WTC11 (cell line): ENCODE data around the gene SUMO1. TPM values are rescaled to one million over a fixed set of nuclear protein-coding genes. Genes with fewer than 3 reads are reported as not detected.

Source experiments
- ATAC-seq: fragments of 200-7000 bp; cut with Tn5 transposase; 2 replicates; pipeline ENCODE4 v1.10.0; 2021; ENCODE audit warnings: mild to moderate bottlenecking, moderate library complexity
- CTCF ChIA-PET: fragments of 300-600 bp; sonication (Branson Sonifier 250); formaldehyde crosslinking; loops from one replicate; lab custom pipeline; 2021; ENCODE audit warnings: antibody characterized with exemption; lab: Charles Lee
- POLR2A ChIA-PET: fragments of 350-600 bp; sonication (Branson Sonifier 250); formaldehyde crosslinking; loops from one replicate; lab custom pipeline; 2021; ENCODE audit warnings: antibody characterized with exemption; lab: Charles Lee
- DNase-seq: peaks from one replicate; pipeline ENCODE4 v3.0.0; 2021; ENCODE audit warnings: low spot score
- H3K27ac Mint-ChIP-seq: 2 replicates; pipeline ENCODE4 v1.8.0; 2021; ENCODE audit warnings: mixed read lengths
- H3K27me3 Mint-ChIP-seq: 2 replicates; pipeline ENCODE4 v1.8.0; 2021; ENCODE audit warnings: low read depth, mild to moderate bottlenecking, moderate library complexity, mixed read lengths
- H3K36me3 Mint-ChIP-seq: 2 replicates; pipeline ENCODE4 v1.8.0; 2021; ENCODE audit warnings: mixed read lengths
- H3K4me1 Mint-ChIP-seq: 2 replicates; pipeline ENCODE4 v1.8.0; 2022; ENCODE audit warnings: mixed read lengths
- H3K4me3 Mint-ChIP-seq: 2 replicates; pipeline ENCODE4 v1.8.0; 2021; ENCODE audit warnings: mild to moderate bottlenecking, moderate library complexity, mixed read lengths
- H3K9me3 Mint-ChIP-seq: 2 replicates; pipeline ENCODE4 v1.8.0; 2021; ENCODE audit warnings: mixed read lengths
- AFF4 ChIP-seq: sonication (generic); formaldehyde crosslinking; IDR thresholded peaks from 2 replicates; pipeline ENCODE4 v1.8.1; 2023; ENCODE audit warnings: mild to moderate bottlenecking, missing genetic modification reagents, borderline replicate concordance
- CTCF ChIP-seq: fragments of 200-600 bp; IDR thresholded peaks from 2 replicates; pipeline ENCODE4 v1.8.0; 2022; ENCODE audit warnings: antibody characterized with exemption
- FOXK1 ChIP-seq: sonication (generic); formaldehyde crosslinking; IDR thresholded peaks from 2 replicates; pipeline ENCODE4 v1.8.0; 2022; ENCODE audit warnings: mild to moderate bottlenecking, moderate library complexity, missing genetic modification reagents
- PRDM15 ChIP-seq: sonication (generic); formaldehyde crosslinking; IDR thresholded peaks from 2 replicates; pipeline ENCODE4 v1.8.0; 2022; ENCODE audit warnings: missing genetic modification reagents
- SMAD4 ChIP-seq: sonication (generic); formaldehyde crosslinking; IDR thresholded peaks from 2 replicates; pipeline ENCODE4 v1.8.0; 2022; ENCODE audit warnings: mild to moderate bottlenecking, missing genetic modification reagents
- TP53 ChIP-seq: sonication (generic); formaldehyde crosslinking; IDR thresholded peaks from 2 replicates; pipeline ENCODE4 v1.8.1; 2023; ENCODE audit warnings: mild to moderate bottlenecking, missing genetic modification reagents
- USF1 ChIP-seq: sonication (generic); formaldehyde crosslinking; IDR thresholded peaks from 2 replicates; pipeline ENCODE4 v1.8.0; 2022; ENCODE audit warnings: mild to moderate bottlenecking, missing genetic modification reagents
- ZNF317 ChIP-seq: sonication (generic); formaldehyde crosslinking; IDR thresholded peaks from 2 replicates; pipeline ENCODE4 v1.8.1; 2023; ENCODE audit warnings: low read depth, mild to moderate bottlenecking, moderate library complexity, missing genetic modification reagents, borderline replicate concordance
- ZNF671 ChIP-seq: fragments of 250-450 bp; sonication (Bioruptor Pico); IDR thresholded peaks from 2 replicates; pipeline ENCODE4 v1.8.0; 2021; ENCODE audit warnings: mild to moderate bottlenecking
- total RNA-seq: library from RNA; stranded (reverse); gene quantifications from 3 replicates; pipeline ENCODE4 v1.2.3, GENCODE V29; 2021
- TF ChIP-seq, protein P1 (sequence below): fragments of 250-450 bp; sonication (Bioruptor Pico); IDR thresholded peaks from 2 replicates; pipeline ENCODE4 v1.9.0; 2021; ENCODE audit warnings: mild to moderate bottlenecking, borderline replicate concordance

SUMO1 gene
- total RNA-seq, 1 experiment from 2014 or later = 172 TPM

DNA sequence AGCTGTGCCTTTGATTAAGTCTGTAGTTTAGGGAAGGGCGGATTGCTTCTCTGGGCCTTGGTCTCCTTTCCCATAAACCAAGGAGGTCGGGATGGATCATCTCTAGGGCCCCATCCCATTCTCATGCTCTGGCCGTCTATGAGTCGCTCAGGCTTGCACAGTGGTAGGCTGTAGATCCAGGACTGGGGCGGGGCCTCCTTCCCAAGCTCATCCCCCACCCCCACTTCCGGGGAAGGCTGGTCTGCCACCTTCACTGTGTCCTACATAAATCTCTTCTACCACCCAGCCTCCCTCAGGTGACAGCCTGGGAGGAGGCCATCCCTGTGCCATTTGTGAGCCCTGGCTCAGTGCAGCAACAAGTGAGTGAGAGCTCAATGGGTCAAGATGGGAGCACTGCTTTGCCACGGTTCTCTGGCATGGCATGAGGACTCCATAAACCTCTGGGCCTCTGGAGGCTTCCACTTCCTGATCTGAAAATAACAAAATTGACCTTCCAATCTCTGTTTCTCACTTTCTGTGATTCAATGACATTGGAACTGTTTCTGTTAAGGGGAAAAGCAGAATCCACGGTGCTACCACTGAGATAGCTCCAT lies 68.5 kb downstream of the SUMO1 start:
- DNase-seq (no peak), ATAC-seq (peak; percentile 59)
- Mint-ChIP-seq H3K4me3 (no peak overlapping the region), H3K4me1 (peaks cover 17% of the 10 kb centered on the region), H3K9me3 (0 out of 2 replicates have a peak, but pooled peaks cover under 1% of the 10 kb centered on the region), H3K27me3 (peaks cover 27% of the 10 kb centered on the region), H3K36me3 (no peaks in the 10 kb centered on the region), H3K27ac (no peak overlapping the region)
- TF ChIP-seq USF1 (CRISPR knock-in tag) (no peak), TP53 (CRISPR knock-in tag) (no peak)
- TF ChIP-seq, protein P1, sequence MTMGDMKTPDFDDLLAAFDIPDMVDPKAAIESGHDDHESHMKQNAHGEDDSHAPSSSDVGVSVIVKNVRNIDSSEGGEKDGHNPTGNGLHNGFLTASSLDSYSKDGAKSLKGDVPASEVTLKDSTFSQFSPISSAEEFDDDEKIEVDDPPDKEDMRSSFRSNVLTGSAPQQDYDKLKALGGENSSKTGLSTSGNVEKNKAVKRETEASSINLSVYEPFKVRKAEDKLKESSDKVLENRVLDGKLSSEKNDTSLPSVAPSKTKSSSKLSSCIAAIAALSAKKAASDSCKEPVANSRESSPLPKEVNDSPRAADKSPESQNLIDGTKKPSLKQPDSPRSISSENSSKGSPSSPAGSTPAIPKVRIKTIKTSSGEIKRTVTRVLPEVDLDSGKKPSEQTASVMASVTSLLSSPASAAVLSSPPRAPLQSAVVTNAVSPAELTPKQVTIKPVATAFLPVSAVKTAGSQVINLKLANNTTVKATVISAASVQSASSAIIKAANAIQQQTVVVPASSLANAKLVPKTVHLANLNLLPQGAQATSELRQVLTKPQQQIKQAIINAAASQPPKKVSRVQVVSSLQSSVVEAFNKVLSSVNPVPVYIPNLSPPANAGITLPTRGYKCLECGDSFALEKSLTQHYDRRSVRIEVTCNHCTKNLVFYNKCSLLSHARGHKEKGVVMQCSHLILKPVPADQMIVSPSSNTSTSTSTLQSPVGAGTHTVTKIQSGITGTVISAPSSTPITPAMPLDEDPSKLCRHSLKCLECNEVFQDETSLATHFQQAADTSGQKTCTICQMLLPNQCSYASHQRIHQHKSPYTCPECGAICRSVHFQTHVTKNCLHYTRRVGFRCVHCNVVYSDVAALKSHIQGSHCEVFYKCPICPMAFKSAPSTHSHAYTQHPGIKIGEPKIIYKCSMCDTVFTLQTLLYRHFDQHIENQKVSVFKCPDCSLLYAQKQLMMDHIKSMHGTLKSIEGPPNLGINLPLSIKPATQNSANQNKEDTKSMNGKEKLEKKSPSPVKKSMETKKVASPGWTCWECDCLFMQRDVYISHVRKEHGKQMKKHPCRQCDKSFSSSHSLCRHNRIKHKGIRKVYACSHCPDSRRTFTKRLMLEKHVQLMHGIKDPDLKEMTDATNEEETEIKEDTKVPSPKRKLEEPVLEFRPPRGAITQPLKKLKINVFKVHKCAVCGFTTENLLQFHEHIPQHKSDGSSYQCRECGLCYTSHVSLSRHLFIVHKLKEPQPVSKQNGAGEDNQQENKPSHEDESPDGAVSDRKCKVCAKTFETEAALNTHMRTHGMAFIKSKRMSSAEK = no peak
- ChIA-PET POLR2A (no interaction called here), CTCF (interaction anchor here (0.6 to 2.4 kb wide), 6 partner anchors 11 to 198 kb away, joined by 3 to 6 read pairs (median 4); no protein-coding TSS in a partner anchor)

DNA sequence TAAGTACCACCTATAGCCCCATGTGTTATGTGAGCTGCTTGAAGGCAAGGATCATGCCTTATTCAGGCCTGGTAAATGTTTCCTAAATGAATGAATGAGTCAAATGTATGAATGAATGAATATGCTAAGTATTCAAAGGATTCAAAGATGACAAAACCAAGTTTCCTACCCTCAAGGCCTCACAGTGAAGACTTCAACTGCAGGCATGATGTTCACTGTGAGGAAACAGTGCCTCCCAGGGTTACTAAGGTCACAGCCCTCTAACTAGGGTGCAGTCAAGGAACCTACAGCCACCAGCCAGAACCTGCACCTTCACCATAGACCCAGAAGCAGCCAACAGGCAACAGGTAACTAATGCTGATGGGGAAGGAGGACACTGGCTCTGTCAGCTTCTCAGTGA lies 69.3 kb downstream of the SUMO1 start:
- no peak for ATAC-seq
- H3K4me1 Mint-ChIP-seq = peaks cover 17% of the 10 kb centered on the region
- CTCF ChIA-PET = interaction anchor here (1.5 kb wide), 1 partner anchor 197 kb away, joined by 4 read pairs; no protein-coding TSS in a partner anchor
- TF ChIP-seq SMAD4 (CRISPR knock-in tag) (no peak), ZNF671 (CRISPR knock-in tag) (no peak), AFF4 (CRISPR knock-in tag) (no peak), ZNF317 (CRISPR knock-in tag) (no peak), PRDM15 (no peak), CTCF (no peak), FOXK1 (CRISPR knock-in tag) (no peak), USF1 (CRISPR knock-in tag) (no peak)
- TF ChIP-seq, protein P1 = no peak

More for the DNA sequence above, 69.3 kb downstream of the SUMO1 start:
- Mint-ChIP-seq H3K27me3 (peaks cover 27% of the 10 kb centered on the region), H3K9me3 (no peaks in the 10 kb centered on the region), H3K4me3 (no peak overlapping the region), H3K36me3 (no peaks in the 10 kb centered on the region), H3K27ac (no peak overlapping the region)
- POLR2A ChIA-PET = no interaction called here
- DNase-seq = no peak
